GM18909 (cell line): ENCODE data around the gene IFT43.
"Not testable (repeated sequence)": the region's sequence is repeated elsewhere in the genome, so short reads cannot be mapped to it uniquely, and the experiment has no call there.

Experiments
- ATAC-seq: cut with Tn5 transposase; IDR thresholded peaks from one replicate; pipeline ENCODE4 v1.9.1; 2021; ENCODE audit warnings: mild to moderate bottlenecking; ENCODE audit not compliant: unreplicated experiment, poor library complexity

Gene IFT43

DNA sequence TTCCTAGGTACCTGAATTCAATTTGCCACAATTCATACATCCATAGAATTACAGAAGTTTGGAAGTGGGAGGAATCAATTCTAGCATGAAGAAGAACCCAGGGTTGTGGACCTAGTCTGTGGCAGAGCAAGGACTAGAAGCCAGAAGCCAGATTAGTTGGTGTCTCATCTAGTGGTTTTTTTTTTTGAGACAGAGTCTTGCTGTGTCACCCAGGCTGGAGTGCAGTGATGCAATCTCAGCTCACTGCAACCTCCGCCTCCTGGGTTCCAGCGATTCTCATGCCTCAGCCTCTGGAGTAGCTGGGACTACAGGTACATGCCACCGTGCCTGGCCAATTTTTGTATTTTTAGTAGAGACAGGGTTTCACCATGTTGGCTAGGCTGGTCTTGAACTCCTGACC lies 24.1 kb downstream of the IFT43 start:
- not testable (repeated sequence) for ATAC-seq

- no peak for ATAC-seq
Observed at GRCh38 chr14:76011930-76012329, 26.4 kb downstream of the IFT43 start.

- no peak for ATAC-seq
Observed at GRCh38 chr14:76012354-76012753, 26.8 kb downstream of the IFT43 start.

DNA sequence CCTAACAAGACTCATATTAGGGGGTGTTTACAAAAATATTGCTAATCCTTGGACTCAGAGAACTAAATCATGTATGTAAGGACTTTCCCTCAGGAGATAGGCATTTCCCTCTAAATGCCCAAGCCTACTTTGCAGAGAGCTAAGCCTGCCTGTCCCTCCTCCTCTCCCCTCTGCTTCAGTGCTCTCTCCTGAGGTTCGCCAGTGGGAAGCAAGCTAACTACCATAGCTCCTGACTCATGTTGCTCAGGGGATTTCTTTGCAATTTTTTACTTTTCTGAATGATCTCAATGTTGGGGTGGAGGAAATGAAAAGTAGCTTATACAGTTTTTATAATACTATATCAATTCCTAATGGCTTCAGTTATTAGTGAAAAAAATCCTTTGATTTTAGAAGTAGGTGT lies 29.6 kb downstream of the IFT43 start:
- no peak for ATAC-seq

DNA sequence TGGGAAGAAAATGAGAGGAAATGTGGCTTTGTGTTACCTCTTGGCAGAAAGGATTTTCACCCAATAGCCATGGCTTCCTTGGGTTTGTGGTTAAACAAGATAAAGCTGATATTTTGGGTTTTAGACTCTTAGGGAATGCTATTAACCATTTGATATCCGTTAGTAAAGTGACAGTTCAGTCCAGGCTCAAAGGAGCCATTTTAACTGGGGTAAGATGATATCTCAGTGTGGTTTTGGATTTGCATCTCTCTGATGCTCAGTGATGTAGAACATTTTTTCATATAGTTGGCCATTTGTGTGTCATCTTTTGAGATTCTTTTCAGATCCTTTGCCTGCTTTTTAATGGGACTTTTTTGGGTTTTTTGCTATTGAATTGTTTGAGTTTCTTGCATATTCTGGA lies 30.1 kb downstream of the IFT43 start:
- ATAC-seq = no peak

GRCh38 chr14:76019676-76020075 lies 34.1 kb downstream of the IFT43 start:
- no peak for ATAC-seq

- ATAC-seq = no peak
Observed at GRCh38 chr14:76022991-76023390, 37.4 kb downstream of the IFT43 start.

GRCh38 chr14:76023757-76024156 lies 38.2 kb downstream of the IFT43 start:
- no peak for ATAC-seq

DNA sequence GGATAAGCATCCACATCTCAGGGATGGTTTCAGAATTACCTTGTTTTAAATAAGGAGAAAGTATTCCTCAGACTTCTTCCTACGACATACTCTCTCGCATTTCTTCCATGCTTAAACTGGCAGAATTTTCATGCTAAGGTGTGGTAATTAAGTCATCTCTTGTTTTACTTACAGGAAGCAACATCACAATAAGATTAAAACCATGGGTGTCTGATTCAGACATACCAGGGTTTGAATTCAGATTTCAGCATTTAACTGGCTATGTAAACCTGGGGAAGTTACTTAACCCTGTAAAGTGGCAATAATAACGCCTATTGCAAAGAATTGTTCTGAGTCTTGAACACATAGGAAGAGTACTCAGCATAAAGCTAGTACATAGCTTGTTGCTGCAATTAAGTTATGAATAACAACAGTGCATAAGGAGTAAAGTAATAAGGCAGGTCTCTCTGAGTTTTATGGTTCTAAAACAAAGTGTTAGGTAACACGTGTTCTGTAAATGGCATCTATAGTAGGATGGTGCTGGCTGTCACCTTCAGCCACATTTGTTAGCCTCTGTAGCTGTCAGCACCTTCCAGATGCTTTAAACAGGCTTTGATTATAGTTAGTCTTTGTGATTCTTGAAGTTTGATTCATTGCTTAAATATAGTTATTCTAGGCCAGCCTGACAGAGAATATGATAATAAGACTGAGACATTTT lies 38.8 kb downstream of the IFT43 start:
- no peak for ATAC-seq

DNA sequence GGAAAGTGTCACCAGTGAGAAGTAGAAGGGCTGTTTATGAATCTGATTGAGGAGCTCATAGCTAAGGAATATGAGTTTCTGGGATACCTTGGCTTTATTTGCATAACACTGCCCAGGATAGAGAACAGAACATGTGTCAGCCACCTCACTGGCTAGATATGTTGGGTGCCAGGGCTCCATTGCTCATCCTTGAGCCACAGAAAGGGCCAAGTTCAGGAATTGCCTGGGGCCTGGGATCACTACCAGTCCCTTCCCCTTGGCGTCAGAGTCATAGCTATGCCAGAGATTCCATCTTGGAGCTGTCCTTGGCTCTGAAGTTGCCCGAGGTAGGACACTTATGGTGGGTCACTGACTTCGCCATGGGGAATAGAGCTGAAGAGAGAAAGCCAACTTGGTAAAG lies 49.0 kb downstream of the IFT43 start:
- ATAC-seq = no peak

GRCh38 chr14:76040704-76041103 lies 55.1 kb downstream of the IFT43 start:
- no peak for ATAC-seq

DNA sequence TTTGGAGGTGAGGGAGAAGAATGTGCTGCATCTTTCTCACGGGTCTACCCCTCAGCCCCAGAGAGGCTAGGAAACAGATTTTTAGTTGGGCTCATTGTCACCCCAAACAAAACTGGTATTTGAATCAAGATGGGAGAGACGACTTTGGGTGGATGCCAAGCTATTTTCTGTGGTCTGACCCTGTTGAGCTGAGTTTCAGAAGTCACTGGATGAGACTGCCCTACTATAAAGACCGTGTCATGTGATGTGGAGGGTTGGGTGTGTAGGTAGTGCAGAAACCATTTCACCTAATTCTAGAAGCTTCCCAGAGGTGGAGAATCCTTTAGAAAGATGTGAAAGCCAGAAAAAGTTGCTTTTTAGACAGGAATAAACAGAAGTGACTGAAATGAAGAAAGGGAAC lies 60.2 kb downstream of the IFT43 start:
- no peak for ATAC-seq

DNA sequence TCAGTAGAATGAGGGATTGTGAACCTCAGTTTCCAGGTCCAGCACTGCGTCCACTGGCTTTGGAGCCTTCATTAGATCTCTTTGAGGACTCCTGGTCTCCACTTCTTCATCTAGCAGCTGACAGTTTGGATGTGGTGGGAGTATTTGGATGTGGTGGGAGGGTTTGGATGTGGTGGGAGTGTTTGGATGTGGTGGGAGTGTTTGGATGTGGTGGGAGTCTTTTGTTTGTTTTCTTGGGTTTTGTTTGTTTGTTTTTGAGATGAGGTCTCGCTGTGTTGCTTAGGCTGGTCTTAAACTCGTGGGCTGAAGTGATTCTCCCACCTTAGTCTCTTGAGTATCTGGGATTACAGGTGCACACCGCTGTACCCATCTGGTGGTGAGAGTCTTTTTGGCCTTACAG lies 64.7 kb downstream of the IFT43 start:
- ATAC-seq = no peak

- ATAC-seq = no peak
Observed at GRCh38 chr14:76050797-76051392, 65.3 kb downstream of the IFT43 start.

DNA sequence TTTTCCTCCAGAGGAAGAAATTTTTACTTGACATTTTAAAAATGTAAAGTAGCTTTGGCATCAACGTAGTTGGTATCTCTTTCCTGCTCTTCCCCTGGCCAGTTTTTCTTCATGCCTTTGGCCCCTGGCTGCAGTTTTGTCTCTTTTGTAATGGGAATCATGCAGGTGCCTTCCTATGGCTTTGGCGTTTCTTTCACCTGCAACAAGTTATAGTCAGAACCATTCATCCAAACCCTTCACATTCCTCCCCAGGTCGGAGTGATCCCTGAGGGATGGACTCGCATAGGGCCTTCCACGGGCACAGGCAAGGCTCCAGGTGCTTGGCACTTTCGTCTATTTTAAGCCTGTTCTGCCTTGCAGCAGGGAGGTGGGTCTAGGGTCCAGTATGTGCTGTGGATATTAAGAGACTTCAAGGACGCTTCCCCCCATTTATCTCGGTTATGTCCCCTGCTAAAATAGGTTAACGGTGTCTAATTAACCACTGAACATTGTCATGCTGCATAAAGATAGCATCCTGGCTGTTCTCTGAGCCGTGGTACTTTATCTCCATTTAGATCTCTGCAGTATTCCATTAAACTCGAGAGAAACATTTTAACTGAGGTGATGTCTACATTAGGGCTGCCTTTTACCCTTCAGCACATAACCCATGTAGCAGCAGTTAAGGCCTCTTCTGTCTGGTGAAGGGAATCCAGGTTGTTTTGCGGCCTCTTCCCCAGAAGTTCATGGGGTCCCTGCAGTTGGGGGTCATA lies 66.3 kb downstream of the IFT43 start:
- no peak for ATAC-seq

- no peak for ATAC-seq
Observed at GRCh38 chr14:76053572-76054355, 68.2 kb downstream of the IFT43 start.

- no peak for ATAC-seq
Observed at GRCh38 chr14:76055330-76055729, 69.8 kb downstream of the IFT43 start.

DNA sequence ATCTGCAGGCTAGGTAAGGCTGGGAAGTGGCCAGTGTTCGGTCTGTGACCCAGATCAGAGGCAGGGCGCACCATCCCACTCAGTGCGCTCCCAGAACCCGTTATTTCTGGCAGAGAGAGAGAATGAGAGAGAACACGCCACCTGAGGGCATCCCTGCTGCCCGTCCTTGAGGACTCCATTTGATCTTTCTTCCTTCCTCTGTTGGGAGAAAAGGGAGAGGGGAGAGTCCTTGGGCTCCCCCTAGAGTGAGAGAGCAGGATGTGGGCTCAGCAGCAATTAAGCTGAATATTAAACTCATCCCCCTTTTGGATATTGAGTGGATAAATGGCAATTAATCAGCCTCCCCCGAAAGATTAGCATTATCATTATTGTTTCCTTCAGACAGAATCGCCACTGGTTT lies 70.6 kb downstream of the IFT43 start:
- no peak for ATAC-seq

DNA sequence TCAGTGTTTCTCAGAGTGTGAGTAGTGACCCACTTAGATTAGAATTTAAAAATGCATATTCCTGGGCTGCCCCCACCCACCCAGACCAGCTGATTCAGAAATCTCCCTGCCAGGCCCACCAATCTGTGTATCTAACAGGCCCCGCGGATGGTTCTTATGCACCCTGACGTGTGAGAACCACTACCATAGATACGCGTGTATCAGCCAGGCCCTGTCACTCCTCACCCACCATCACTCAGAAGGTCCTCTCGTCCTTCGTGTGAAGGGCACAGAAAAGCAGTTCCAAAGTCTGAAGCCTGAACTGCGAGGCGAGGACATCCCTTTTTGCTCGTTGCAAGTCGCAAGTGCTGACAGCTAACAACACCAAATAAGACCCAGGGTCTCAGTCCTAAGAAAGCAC lies 72.4 kb downstream of the IFT43 start:
- no peak for ATAC-seq

GRCh38 chr14:76063327-76063726 lies 77.8 kb downstream of the IFT43 start:
- no peak for ATAC-seq

DNA sequence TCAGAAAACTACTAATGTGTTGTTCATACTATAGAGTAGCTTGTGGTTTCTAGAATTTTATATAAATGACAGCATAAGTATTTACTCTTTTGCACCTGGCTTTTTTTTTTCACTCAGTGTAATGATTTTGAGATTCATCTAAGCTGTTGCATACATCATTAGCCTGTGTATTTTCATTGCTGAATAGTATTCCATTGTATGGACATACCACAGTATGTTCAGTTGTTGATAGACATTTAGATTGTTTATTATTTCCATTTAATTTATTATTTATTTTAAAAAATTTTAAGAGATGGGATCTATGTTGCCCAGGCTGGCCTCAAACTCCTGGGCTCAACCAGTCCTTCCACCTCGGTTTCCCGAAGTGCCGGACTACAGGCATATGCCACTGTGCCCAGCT lies 80.0 kb downstream of the IFT43 start:
- no peak for ATAC-seq
